HepG2 (cell line): ENCODE measurements around the gene HELLS. TPM values are rescaled to one million over a fixed set of nuclear protein-coding genes. Genes with fewer than 3 reads are reported as not detected.
A peak's percentile ranks its signal among the peaks of the same experiment; 100 is the strongest.

Experiments
- ATAC-seq: fragments of 200-7000 bp; cut with Tn5 transposase; 3 replicates; pipeline ENCODE4 v1.9.1; 2020; ENCODE audit warnings: mild to moderate bottlenecking, moderate library complexity
- BruUV-seq: library from RNA; stranded (reverse); fragments of 400-500 nt; replicated peaks from 2 replicates; lab custom pipeline; 2021; lab: Mats Ljungman, UMichigan
- CTCF ChIA-PET: fragments of 300-600 bp; formaldehyde crosslinking; extraction: SDS; loops from one replicate; lab custom pipeline; 2021; ENCODE audit warnings: low total read pairs, inconsistent platforms, low intra/inter-chr PET ratio; lab: Yijun Ruan, JAX
- POLR2A ChIA-PET: fragments of 350-600 bp; sonication (Branson Sonifier 250); formaldehyde crosslinking; loops from one replicate; lab custom pipeline; 2020; ENCODE audit warnings: antibody characterized with exemption, inconsistent platforms; lab: Yijun Ruan, JAX
- DNase-seq: peaks from one replicate; pipeline ENCODE4 v3.0.0-alpha.2; 2015; ENCODE audit warnings: low spot score
- FAIRE-seq: peaks from 3 replicates; lab custom pipeline; 2011; peaks lifted over from hg19 to GRCh38; lab: Jason Lieb, UNC
- H2AFZ ChIP-seq: one replicate; pipeline ENCODE4 v1.6.1; 2011; ENCODE audit warnings: low read length, inconsistent platforms
- H3K27ac ChIP-seq: fragments of 300-600 bp; 3 replicates; pipeline ENCODE4 v1.8.0; 2011; ENCODE audit warnings: mixed run types, mild to moderate bottlenecking, mixed read lengths, low read length, inconsistent platforms; ENCODE audit not compliant: insufficient read depth; ENCODE audit errors: extremely low read length
- H3K27me3 ChIP-seq, 2 experiments: fragments of 200-600 bp in 1 of 2; 2 replicates in 1 of 2; 3 replicates in 1 of 2; pipeline versions ENCODE4 v1.6.0 to v1.8.0; 2011; ENCODE audit warnings: low read length in 2 of 2, mild to moderate bottlenecking in 2 of 2, moderate library complexity in 2 of 2, inconsistent platforms in 1 of 2; ENCODE audit not compliant: insufficient read depth in 2 of 2, control insufficient read depth in 1 of 2
- H3K36me3 ChIP-seq, 2 experiments: fragments of 200-600 bp in 1 of 2; replicated peaks in 1 of 2; 2 replicates in 1 of 2; 3 replicates in 1 of 2; pipeline versions ENCODE4 v1.5.1 to v1.8.0; 2011; ENCODE audit warnings: low read length in 2 of 2, inconsistent platforms in 1 of 2; ENCODE audit not compliant: insufficient read depth in 2 of 2, control insufficient read depth in 1 of 2
- H3K4me1 ChIP-seq: 2 replicates; pipeline ENCODE4 v1.5.1; 2012; ENCODE audit warnings: low read length, inconsistent platforms; ENCODE audit not compliant: insufficient read depth
- H3K4me2 ChIP-seq: 2 replicates; pipeline ENCODE4 v1.6.0; 2011; ENCODE audit warnings: low read depth, low read length, inconsistent platforms
- H3K4me3 ChIP-seq, 3 experiments: fragments of 200-600 bp in 1 of 3; sonication (generic), shearing (Covaris generic) in 1 of 3; replicated peaks in 1 of 3; 2 replicates each; pipeline ENCODE4 v1.5.1; 2011 to 2016; ENCODE audit warnings: low read length in 3 of 3, inconsistent platforms in 2 of 3, low read depth in 2 of 3, mild to moderate bottlenecking in 2 of 3, control low read depth in 1 of 3, mixed read lengths in 1 of 3; ENCODE audit not compliant: insufficient read depth in 1 of 3
- H3K79me2 ChIP-seq: one replicate; pipeline ENCODE4 v1.6.1; 2011; ENCODE audit warnings: low read length, inconsistent platforms; ENCODE audit not compliant: insufficient read depth
- H3K9ac ChIP-seq: 2 replicates; pipeline ENCODE4 v1.6.0; 2011; ENCODE audit warnings: mild to moderate bottlenecking, low read depth, low read length, inconsistent platforms; ENCODE audit not compliant: insufficient read depth
- H3K9me3 ChIP-seq: 2 replicates; pipeline ENCODE4 v1.5.1; 2012; ENCODE audit warnings: mild to moderate bottlenecking, low read length
- H4K20me1 ChIP-seq: 2 replicates; pipeline ENCODE4 v1.6.0; 2011; ENCODE audit warnings: inconsistent platforms, mild to moderate bottlenecking, low read length, moderate library complexity; ENCODE audit not compliant: insufficient read depth
- ATAD3A ChIP-seq: sonication (generic); formaldehyde crosslinking; IDR thresholded peaks from 2 replicates; pipeline ENCODE4 v1.4.0; 2020; ENCODE audit warnings: missing genetic modification reagents
- FOXO4 ChIP-seq: sonication (generic); formaldehyde crosslinking; conservative IDR thresholded peaks from 2 replicates; pipeline ENCODE4 v1.8.1; 2023; ENCODE audit warnings: missing genetic modification reagents
- HDAC1 ChIP-seq: sonication (generic); formaldehyde crosslinking; IDR thresholded peaks from 2 replicates; pipeline ENCODE4 v1.5.1; 2020; ENCODE audit warnings: mild to moderate bottlenecking, missing genetic modification reagents
- HHEX ChIP-seq: IDR thresholded peaks from 2 replicates; pipeline ENCODE4 v1.6.1; 2016; ENCODE audit warnings: control low read depth
- HNF4G ChIP-seq, 2 experiments: sonication (generic) in 1 of 2; formaldehyde crosslinking in 1 of 2; IDR thresholded peaks; 2 replicates each; pipeline versions ENCODE4 v1.4.0 to v1.6.1; 2011 to 2020; ENCODE audit warnings: borderline replicate concordance in 2 of 2, low read depth in 2 of 2, mild to moderate bottlenecking in 2 of 2, low read length in 1 of 2, missing genetic modification reagents in 1 of 2, moderate library complexity in 1 of 2
- RFXAP ChIP-seq: sonication (generic); formaldehyde crosslinking; IDR thresholded peaks from 2 replicates; pipeline ENCODE4 v1.4.0; 2020; ENCODE audit warnings: missing genetic modification reagents, borderline replicate concordance
- ZNF577 ChIP-seq: sonication (generic); formaldehyde crosslinking; IDR thresholded peaks from 2 replicates; pipeline ENCODE4 v1.4.0; 2020; ENCODE audit warnings: mild to moderate bottlenecking, low read depth, missing genetic modification reagents, borderline replicate concordance
- WGBS: methylation state at CpG from one replicate; pipeline ENCODE4 v1.1.6; 2017; ENCODE audit warnings: low lambda C conversion rate; 5-methylcytosine and 5-hydroxymethylcytosine counted together
- in situ Hi-C: cut with HindIII; loops from 2 replicates; pipeline ENCODE4 v1.10.0; 2017; ENCODE audit warnings: low pct_unique_long_range_greater_than_20kb; ENCODE audit not compliant: extremely low pct_ligation_motif_present
- intact Hi-C: fragments of 100-400 bp; cut with micrococcal nuclease; formaldehyde crosslinking; loops from one replicate; pipeline ENCODE4 v1.10.0; 2022; ENCODE audit not compliant: unreplicated experiment
- polyA plus RNA-seq, 8 experiments: library from polyadenylated mRNA; depleted of rRNA in 3 of 8; stranded (reverse) in 7 of 8; unstranded in 1 of 8; fragments of >200 nt; fragmentation: Illumina TruSeq in 4 of 8; extraction: Trizol in 4 of 8; gene quantifications; 2 replicates each; pipeline versions ENCODE4 v1.2.1 to v1.2.3, GENCODE V29; 2011 to 2016; ENCODE audit warnings: low read depth in 4 of 8, missing spikeins in 1 of 8, mixed read lengths in 1 of 8; ENCODE audit not compliant: insufficient read depth in 1 of 8
- total RNA-seq, 5 experiments: library from RNA; depleted of rRNA; stranded (reverse); fragments of >200 nt; fragmentation: Illumina TruSeq; extraction: Trizol; gene quantifications; 2 replicates each; pipeline ENCODE4 v1.2.3, GENCODE V29; 2016; ENCODE audit warnings: low read depth in 1 of 5

The HELLS gene
- total and polyA plus RNA-seq, 2 of the 13 experiments (the other 11 are each of a cell fraction or from before 2014, with no cell fraction given) = 22.6 to 84.6 TPM

GRCh38 chr10:94614558-94614957 is 69.0 kb downstream of the HELLS start:
- no peak for DNase-seq
- no TSS peak for BruUV-seq
- Histone ChIP-seq H3K4me1 (no peaks in the 10 kb centered on the region), H3K4me3 (no peak overlapping the region), H3K4me2 (no peak overlapping the region), H4K20me1 (no peaks in the 10 kb centered on the region), H3K79me2 (no peaks in the 10 kb centered on the region), H3K9ac (no peak overlapping the region), H3K9me3 (no peaks in the 10 kb centered on the region), H3K27me3 (no peaks in the 10 kb centered on the region), H3K36me3 (0 out of 5 replicates have a peak, but pooled peaks cover 0 to 3% of the 10 kb centered on the region in 2 experiments), H3K27ac (no peak overlapping the region), H2AFZ (no peak overlapping the region)
- ChIA-PET POLR2A (no interaction called here), CTCF (no interaction called here)
- no peak for FAIRE-seq
- ATAC-seq = no peak
- WGBS = 89% methylated on average over 2 of the region's 2 CpGs
- intact Hi-C loops = no loop called here
- TF ChIP-seq HHEX (CRISPR knock-in tag) (no peak), ATAD3A (CRISPR knock-in tag) (no peak), ZNF577 (CRISPR knock-in tag) (no peak)
- in situ Hi-C loops = no loop called here

- Histone ChIP-seq H3K36me3 (no peaks in the 10 kb centered on the region), H4K20me1 (no peaks in the 10 kb centered on the region), H3K4me3 (no peak overlapping the region), H2AFZ (no peak overlapping the region), H3K4me1 (no peaks in the 10 kb centered on the region), H3K4me2 (no peak overlapping the region), H3K79me2 (no peaks in the 10 kb centered on the region), H3K9ac (no peak overlapping the region), H3K27me3 (no peaks in the 10 kb centered on the region), H3K27ac (no peak overlapping the region), H3K9me3 (no peaks in the 10 kb centered on the region)
- intact Hi-C loops = no loop called here
- FAIRE-seq = peak; percentile 18
- no peak for DNase-seq
- POLR2A ChIA-PET = no interaction called here
- 73% methylated on average over 5 of the region's 5 CpGs for WGBS
- CTCF ChIA-PET = no interaction called here
- ATAC-seq = no peak; the same call in 1 of the 3 replicates
- no TSS peak for BruUV-seq
- in situ Hi-C loops = no loop called here
- TF ChIP-seq HNF4G (IDR thresholded peaks at IDR 0.05; ENCODE audit: borderline replicate concordance, low read depth, low read length) (no peak), HNF4G (CRISPR knock-in tag; IDR thresholded peaks at IDR 0.05; ENCODE audit: borderline replicate concordance, low read depth) (no peak), RFXAP (CRISPR knock-in tag) (no peak), FOXO4 (CRISPR knock-in tag) (no peak), HDAC1 (no peak)
Observed at GRCh38 chr10:94617389-94617944, 71.9 kb downstream of the HELLS start.
